UCSD-AML1 (cell line): ENCODE data around the gene MFRP.
A peak's percentile ranks its signal among the peaks of the same experiment; 100 is the strongest.

Experiments used
- DNase-seq: peaks from one replicate; lab custom pipeline; 2025; ENCODE audit not compliant: unreplicated experiment; lab: John Stamatoyannopoulos, UW

Gene MFRP

GRCh38 chr11:119338965-119339588, 7.4 kb downstream of the MFRP start:
- no peak for DNase-seq

- DNase-seq, result peak; percentile 65
These were observed 8.1 kb downstream of the MFRP start for GRCh38 chr11:119338318-119338890.

GRCh38 chr11:119337581-119338317, 8.8 kb downstream of the MFRP start:
- DNase-seq, result no peak

GRCh38 chr11:119336744-119337469, 9.6 kb downstream of the MFRP start:
- no peak for DNase-seq

- DNase-seq, result no peak
These were observed 10.6 kb downstream of the MFRP start for GRCh38 chr11:119335655-119336543.

GRCh38 chr11:119335091-119335654, 11.3 kb downstream of the MFRP start:
- DNase-seq, result no peak

- peak; percentile 92 for DNase-seq
These were observed 12.2 kb downstream of the MFRP start, which contains the start of gene RNF26 for GRCh38 chr11:119334174-119334930. Gene RNF26 (plus strand): TSS chr11:119334527. CDS start chr11:119335123, 596 bp downstream.

GRCh38 chr11:119332111-119332765, 14.3 kb downstream of the MFRP start:
- DNase-seq, result no peak

- no peak for DNase-seq
These were observed 16.3 kb downstream of the MFRP start for GRCh38 chr11:119330237-119330636.

- DNase-seq, result no peak
These were observed 17.2 kb downstream of the MFRP start for GRCh38 chr11:119329320-119329719.

GRCh38 chr11:119324189-119324588, 22.3 kb downstream of the MFRP start:
- DNase-seq, result no peak

- peak; percentile 67 for DNase-seq
These were observed 22.9 kb downstream of the MFRP start for GRCh38 chr11:119323532-119324033.

GRCh38 chr11:119322921-119323531, 23.5 kb downstream of the MFRP start:
- DNase-seq, result no peak

GRCh38 chr11:119322360-119322739, 24.2 kb downstream of the MFRP start:
- DNase-seq, result no peak

- DNase-seq, result no peak
These were observed 25.6 kb downstream of the MFRP start for GRCh38 chr11:119320776-119321524.

GRCh38 chr11:119320240-119320775, 26.2 kb downstream of the MFRP start:
- no peak for DNase-seq

- no peak for DNase-seq
These were observed 26.7 kb downstream of the MFRP start for GRCh38 chr11:119319700-119320239.
